GM06990 (cell line): ENCODE data around the gene CWC22.
"Not testable (repeated sequence)": the region's sequence is repeated elsewhere in the genome, so short reads cannot be mapped to it uniquely, and the experiment has no call there.

ENCODE experiments used
- DNase-seq: peaks from one replicate; pipeline ENCODE4 v3.0.0-alpha.2; 2011; ENCODE audit not compliant: insufficient read length; ENCODE audit errors: extremely low read depth
- H3K27me3 ChIP-seq: replicated peaks from 2 replicates; pipeline ENCODE4 v1.6.0; 2011; ENCODE audit warnings: low read length; ENCODE audit not compliant: control insufficient read depth, insufficient read depth
- H3K36me3 ChIP-seq: 2 replicates; pipeline ENCODE4 v1.5.1; 2011; ENCODE audit warnings: low read length; ENCODE audit not compliant: control insufficient read depth, insufficient read depth
- H3K4me3 ChIP-seq: replicated peaks from 2 replicates; pipeline ENCODE4 v1.5.1; 2011; ENCODE audit warnings: low read depth, mild to moderate bottlenecking, control low read depth, low read length
- CTCF ChIP-seq: IDR thresholded peaks from 2 replicates; pipeline ENCODE4 v1.5.1; 2011; ENCODE audit warnings: low read length, control low read depth, mild to moderate bottlenecking, inconsistent platforms; ENCODE audit not compliant: insufficient read depth, poor library complexity, severe bottlenecking

The CWC22 gene

DNA sequence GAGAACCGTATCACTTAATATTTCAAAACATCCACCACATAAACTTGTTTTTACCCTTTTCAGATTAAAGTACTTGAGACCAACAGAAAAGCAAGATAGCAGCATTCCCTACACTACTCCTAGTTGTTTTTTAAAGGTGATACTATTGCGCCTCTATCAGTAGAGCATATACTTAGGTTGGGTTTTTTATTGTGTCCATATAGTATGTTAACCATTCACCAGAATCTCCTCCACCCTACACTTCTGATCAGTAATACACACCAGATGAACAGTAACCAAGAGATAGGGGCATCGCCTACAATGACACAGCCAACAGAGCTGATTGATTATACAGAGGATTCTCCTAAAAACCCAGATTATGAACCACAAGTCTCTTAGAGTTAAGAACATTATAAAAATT lies 75.6 kb downstream of the CWC22 start:
- Histone ChIP-seq H3K4me3 (no peak overlapping the region), H3K36me3 (no peaks in the 10 kb centered on the region), H3K27me3 (no peaks in the 10 kb centered on the region)
- DNase-seq: no peak
- no peak for TF ChIP-seq CTCF

DNA sequence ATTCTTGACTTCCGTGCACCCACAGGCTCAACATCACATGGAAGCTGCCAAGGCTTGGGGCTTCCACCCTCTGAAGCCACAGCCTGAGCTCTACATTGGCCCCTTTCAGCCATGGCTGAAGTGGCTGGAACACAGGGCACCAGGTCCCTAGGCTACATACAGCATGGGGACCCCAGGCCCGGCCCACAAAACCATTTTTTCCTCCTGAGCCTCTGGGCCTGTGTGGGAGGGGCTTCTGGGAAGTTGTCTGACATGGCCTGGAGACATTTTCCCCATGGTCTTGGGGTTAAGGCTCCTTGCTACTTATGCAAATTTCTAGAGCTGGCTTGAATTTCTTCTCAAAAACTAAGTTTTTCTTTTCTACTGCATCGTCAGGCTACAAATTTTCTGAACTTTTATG lies 77.1 kb downstream of the CWC22 start:
- not testable (repeated sequence) for H3K36me3 ChIP-seq, H3K27me3 ChIP-seq, H3K4me3 ChIP-seq, DNase-seq

DNA sequence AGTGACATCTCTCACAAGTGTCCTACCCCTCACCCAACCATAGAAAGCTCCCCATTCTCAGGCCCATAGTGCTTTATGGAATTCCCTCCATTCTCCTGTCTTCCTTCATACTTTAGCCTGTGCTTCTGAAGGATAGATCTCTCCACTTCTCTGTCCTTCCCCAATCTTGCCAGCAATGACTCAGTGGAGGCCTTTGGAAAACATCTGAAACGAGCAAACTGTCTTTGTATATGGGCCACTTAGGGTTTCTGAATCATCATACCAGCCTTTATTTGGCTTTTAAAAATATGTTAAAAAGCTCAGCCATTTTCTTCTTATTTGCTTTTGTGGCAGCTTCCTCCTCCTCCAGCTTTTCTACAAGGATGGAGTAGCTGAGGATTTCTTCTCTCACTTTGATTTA lies 80.1 kb downstream of the CWC22 start:
- no peak for TF ChIP-seq CTCF
- H3K36me3 ChIP-seq: no peaks in the 10 kb centered on the region
- no peaks in the 10 kb centered on the region for H3K27me3 ChIP-seq
- no peak for DNase-seq
- no peak overlapping the region for H3K4me3 ChIP-seq

DNA sequence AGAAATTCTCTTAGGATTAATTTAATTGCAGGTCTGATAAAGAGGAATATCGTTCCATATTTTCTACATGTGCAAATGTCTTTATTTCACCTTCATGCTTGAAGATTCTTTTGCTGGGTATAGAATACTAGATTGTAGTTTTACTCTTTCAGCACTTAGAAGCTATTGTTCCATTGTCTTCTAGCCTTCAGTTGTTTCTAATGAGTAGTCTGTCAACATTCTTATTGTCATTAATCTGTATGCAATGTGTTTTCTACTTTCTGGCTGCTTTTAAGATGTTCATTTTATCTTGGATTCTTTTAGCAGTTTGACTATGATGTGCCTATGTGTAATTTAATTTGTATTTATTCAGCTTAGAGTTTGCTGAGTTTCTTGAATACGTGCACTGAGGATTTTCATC lies 81.4 kb downstream of the CWC22 start:
- no peak for DNase-seq
- no peak for TF ChIP-seq CTCF
- Histone ChIP-seq H3K36me3 (no peaks in the 10 kb centered on the region), H3K4me3 (no peak overlapping the region), H3K27me3 (no peaks in the 10 kb centered on the region)

GRCh38 chr2:179917272-179917671 lies 89.8 kb downstream of the CWC22 start:
- Histone ChIP-seq H3K36me3 (no peaks in the 10 kb centered on the region), H3K4me3 (no peak overlapping the region), H3K27me3 (no peaks in the 10 kb centered on the region)
- no peak for DNase-seq
- TF ChIP-seq CTCF: no peak

- Histone ChIP-seq H3K27me3 (no peaks in the 10 kb centered on the region), H3K36me3 (no peaks in the 10 kb centered on the region), H3K4me3 (no peak overlapping the region)
- no peak for DNase-seq
- TF ChIP-seq CTCF: no peak
These were observed 91.6 kb downstream of the CWC22 start for GRCh38 chr2:179915395-179915992.
